ENCODE measurements around the gene FGFBP3.
"Not testable (repeated sequence)": the region's sequence is repeated elsewhere in the genome, so short reads cannot be mapped to it uniquely, and the experiment has no call there.

The FGFBP3 gene

GRCh38 chr10:91907914-91908336, 1.4 kb downstream of the FGFBP3 start:
- TF ChIP-seq PAX5 (IDR thresholded peaks at IDR 0.05; ENCODE audit: insufficient read depth, low read length, severe bottlenecking) (no peak), POLR2AphosphoS5 (IDR thresholded peaks at IDR 0.05; ENCODE audit: low read depth, low read length) (no peak), TAF1 (IDR thresholded peaks at IDR 0.05; ENCODE audit: low read depth, low read length) (no peak)
- FAIRE-seq: no peak
- DNase-seq (ENCODE audit: insufficient read length, low spot score): no peak

- FAIRE-seq (no peak), DNase-seq (ENCODE audit: insufficient read length, low spot score) (no peak)
Observed at GRCh38 chr10:91907033-91907594, 2.2 kb downstream of the FGFBP3 start.

GRCh38 chr10:91901784-91902677, 7.3 kb downstream of the FGFBP3 start:
- TF ChIP-seq POLR2A (IDR thresholded peaks at IDR 0.05; ENCODE audit: low read depth, low read length): no peak
- no peak for TF ChIP-seq PAX5 (IDR thresholded peaks at IDR 0.05; ENCODE audit: insufficient read depth, low read length, severe bottlenecking)
- no peak for TF ChIP-seq SPI1 (IDR thresholded peaks at IDR 0.05; ENCODE audit: low read depth, low read length)
- TF ChIP-seq POU2F2 (IDR thresholded peaks at IDR 0.05; ENCODE audit: low read depth, low read length): no peak
- TF ChIP-seq POLR2AphosphoS5 (IDR thresholded peaks at IDR 0.05; ENCODE audit: low read depth, low read length): no peak
- no peak for TF ChIP-seq TAF1 (IDR thresholded peaks at IDR 0.05; ENCODE audit: low read depth, low read length)
- DNase-seq (ENCODE audit: insufficient read length, low spot score): no peak
- no peak for FAIRE-seq

More at GRCh38 chr10:91907033-91907594, 2.2 kb downstream of the FGFBP3 start:
- no peak for TF ChIP-seq POU2F2 (IDR thresholded peaks at IDR 0.05; ENCODE audit: low read depth, low read length)
- no peak for TF ChIP-seq POLR2AphosphoS5 (IDR thresholded peaks at IDR 0.05; ENCODE audit: low read depth, low read length)
- no peak for TF ChIP-seq SPI1 (IDR thresholded peaks at IDR 0.05; ENCODE audit: low read depth, low read length)

GRCh38 chr10:91897421-91897820, 11.9 kb downstream of the FGFBP3 start:
- no peak for TF ChIP-seq POLR2A (IDR thresholded peaks at IDR 0.05; ENCODE audit: low read depth, low read length)
- TF ChIP-seq POLR2AphosphoS5 (IDR thresholded peaks at IDR 0.05; ENCODE audit: low read depth, low read length): no peak
- TF ChIP-seq PAX5 (IDR thresholded peaks at IDR 0.05; ENCODE audit: insufficient read depth, low read length, severe bottlenecking): no peak
- TF ChIP-seq SPI1 (IDR thresholded peaks at IDR 0.05; ENCODE audit: low read depth, low read length): no peak
- TF ChIP-seq POU2F2 (IDR thresholded peaks at IDR 0.05; ENCODE audit: low read depth, low read length): no peak
- no peak for FAIRE-seq
- DNase-seq (ENCODE audit: insufficient read length, low spot score): no peak

DNA sequence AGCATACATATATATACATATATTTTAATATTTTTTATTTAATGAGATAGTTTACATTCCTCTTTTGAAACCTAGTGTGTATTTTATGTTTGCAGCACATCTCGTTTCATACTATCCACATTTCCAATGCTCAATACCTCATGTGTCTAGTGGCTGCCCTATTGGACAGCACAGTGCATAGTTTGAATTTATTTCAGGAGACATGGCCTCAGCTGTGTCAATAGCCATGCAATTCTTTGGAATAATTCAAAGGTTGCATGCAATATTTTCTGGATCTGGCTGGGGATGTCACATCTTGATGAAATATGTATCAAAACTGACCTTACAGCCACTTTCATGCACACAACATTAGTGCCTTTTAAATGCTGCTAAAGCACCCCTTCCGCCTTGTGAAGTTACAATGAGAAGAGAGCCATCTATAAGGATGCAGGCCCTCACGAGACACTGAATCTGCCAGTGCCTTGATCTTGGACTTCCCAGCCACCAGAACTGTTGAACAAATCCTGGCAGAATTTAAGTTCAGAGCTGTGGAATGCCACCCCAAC, 13.0 kb downstream of the FGFBP3 start:
- no peak for TF ChIP-seq POLR2AphosphoS5 (IDR thresholded peaks at IDR 0.05; ENCODE audit: low read depth, low read length)
- no peak for TF ChIP-seq POLR2A (IDR thresholded peaks at IDR 0.05; ENCODE audit: low read depth, low read length)
- no peak for TF ChIP-seq POU2F2 (IDR thresholded peaks at IDR 0.05; ENCODE audit: low read depth, low read length)
- no peak for TF ChIP-seq PAX5 (IDR thresholded peaks at IDR 0.05; ENCODE audit: insufficient read depth, low read length, severe bottlenecking)
- no peak for TF ChIP-seq SPI1 (IDR thresholded peaks at IDR 0.05; ENCODE audit: low read depth, low read length)
- no peak for TF ChIP-seq TAF1 (IDR thresholded peaks at IDR 0.05; ENCODE audit: low read depth, low read length)
- DNase-seq (ENCODE audit: insufficient read length, low spot score) (no peak), FAIRE-seq (no peak)

- not testable (repeated sequence) for DNase-seq (ENCODE audit: insufficient read length, low spot score); FAIRE-seq
- peak; percentile 62 for TF ChIP-seq SPI1 (IDR thresholded peaks at IDR 0.05; ENCODE audit: low read depth, low read length)
Observed at GRCh38 chr10:91894261-91894685, 15.0 kb downstream of the FGFBP3 start.

DNA sequence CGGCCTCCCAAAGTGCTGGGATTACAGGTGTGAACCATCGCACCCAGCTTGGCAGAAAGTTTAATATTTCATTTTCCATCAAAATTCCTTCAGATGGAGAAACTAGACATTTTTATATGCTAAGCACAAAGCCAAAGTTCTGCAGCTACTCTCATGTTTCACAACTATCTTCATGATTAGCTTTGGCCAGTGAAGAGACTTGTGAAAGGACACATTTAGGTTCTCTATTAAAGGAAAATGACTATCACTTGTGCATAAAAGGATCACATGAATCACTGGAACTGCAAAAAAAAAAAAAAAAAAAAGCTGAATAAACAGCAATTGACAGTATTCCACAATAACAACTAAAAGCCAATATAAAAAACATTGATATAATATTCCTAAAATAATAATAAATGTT, 16.2 kb downstream of the FGFBP3 start:
- no peak for DNase-seq (ENCODE audit: insufficient read length, low spot score)
- TF ChIP-seq SPI1 (IDR thresholded peaks at IDR 0.05; ENCODE audit: low read depth, low read length) (no peak), POLR2A (IDR thresholded peaks at IDR 0.05; ENCODE audit: low read depth, low read length) (no peak), POLR2AphosphoS5 (IDR thresholded peaks at IDR 0.05; ENCODE audit: low read depth, low read length) (no peak), TAF1 (IDR thresholded peaks at IDR 0.05; ENCODE audit: low read depth, low read length) (no peak), PAX5 (IDR thresholded peaks at IDR 0.05; ENCODE audit: insufficient read depth, low read length, severe bottlenecking) (no peak), POU2F2 (IDR thresholded peaks at IDR 0.05; ENCODE audit: low read depth, low read length) (no peak)
- FAIRE-seq: no peak

DNA sequence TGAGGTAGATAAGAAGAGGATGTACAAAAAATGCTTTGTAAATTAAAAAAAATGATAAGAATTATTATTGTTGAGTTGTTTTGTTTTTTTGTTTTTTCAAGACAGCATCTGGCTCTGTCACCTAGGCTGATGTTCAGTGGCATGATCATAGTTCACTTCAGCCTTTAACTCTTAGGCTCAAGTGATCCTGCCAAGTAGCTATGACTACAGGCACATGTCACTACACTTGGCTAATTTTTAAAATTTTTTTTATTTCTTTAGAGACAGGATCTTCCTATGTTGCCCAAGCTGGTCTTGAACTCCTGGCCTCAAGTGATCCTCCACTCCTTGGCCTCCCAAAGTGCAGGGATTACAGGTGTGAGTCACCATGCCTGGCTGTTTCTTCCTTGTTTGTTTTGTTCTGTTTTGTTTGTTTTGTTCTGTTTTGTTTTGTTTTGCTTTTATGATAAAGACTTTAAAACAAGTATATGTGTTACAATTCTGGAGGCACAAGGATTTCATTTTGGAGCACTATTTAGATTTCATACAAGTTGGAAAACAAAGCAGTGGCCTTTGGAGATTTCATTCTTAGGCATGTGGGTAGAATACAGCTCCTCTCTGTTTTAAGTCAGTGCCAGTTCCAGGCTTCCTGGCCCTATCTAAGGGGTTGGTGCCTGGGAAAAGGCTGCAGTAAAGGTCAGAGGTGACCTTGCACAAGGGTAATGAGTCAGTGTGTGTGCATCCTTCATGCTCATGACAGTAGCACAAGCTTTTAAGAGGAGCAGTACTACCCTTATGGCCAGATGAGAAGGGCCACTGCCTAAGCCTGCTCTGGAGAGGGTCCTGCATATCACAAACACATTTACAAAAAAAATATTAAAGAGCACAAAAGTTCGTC, 17.9 kb downstream of the FGFBP3 start:
- DNase-seq (ENCODE audit: insufficient read length, low spot score): no peak
- FAIRE-seq: no peak
- TF ChIP-seq SPI1 (IDR thresholded peaks at IDR 0.05; ENCODE audit: low read depth, low read length) (no peak), PAX5 (IDR thresholded peaks at IDR 0.05; ENCODE audit: insufficient read depth, low read length, severe bottlenecking) (no peak), TAF1 (IDR thresholded peaks at IDR 0.05; ENCODE audit: low read depth, low read length) (no peak)

- peak; percentile 35 for DNase-seq (ENCODE audit: insufficient read length, low spot score)
- TF ChIP-seq POLR2AphosphoS5 (IDR thresholded peaks at IDR 0.05; ENCODE audit: low read depth, low read length) (no peak), POU2F2 (IDR thresholded peaks at IDR 0.05; ENCODE audit: low read depth, low read length) (no peak), TAF1 (IDR thresholded peaks at IDR 0.05; ENCODE audit: low read depth, low read length) (no peak), POLR2A (IDR thresholded peaks at IDR 0.05; ENCODE audit: low read depth, low read length) (no peak), PAX5 (IDR thresholded peaks at IDR 0.05; ENCODE audit: insufficient read depth, low read length, severe bottlenecking) (no peak), SPI1 (IDR thresholded peaks at IDR 0.05; ENCODE audit: low read depth, low read length) (no peak)
- FAIRE-seq: no peak
Observed at GRCh38 chr10:91887272-91888076, 21.8 kb downstream of the FGFBP3 start.

Data from GM12891 (cell line).